Activated naive CD4-positive, alpha-beta T cell treated with anti-CD3 and anti-CD28 coated beads, Interleukin-2, amount 50 U/mL, for 24 hours (primary cell): Measurements from ENCODE around the gene IL9R.
"Not testable (repeated sequence)": the region's sequence is repeated elsewhere in the genome, so short reads cannot be mapped to it uniquely, and the experiment has no call there.

Experiments used
- H3K27ac Mint-ChIP-seq: one replicate; pipeline ENCODE4 v1.8.0; 2021; ENCODE audit warnings: mild to moderate bottlenecking, mixed read lengths
- H3K27me3 Mint-ChIP-seq: one replicate; pipeline ENCODE4 v1.8.0; 2021; ENCODE audit warnings: mixed read lengths
- H3K36me3 Mint-ChIP-seq: one replicate; pipeline ENCODE4 v1.8.0; 2021; ENCODE audit warnings: mixed read lengths
- H3K4me1 Mint-ChIP-seq: one replicate; pipeline ENCODE4 v1.8.0; 2021; ENCODE audit warnings: mixed read lengths
- H3K4me3 Mint-ChIP-seq: one replicate; pipeline ENCODE4 v1.8.0; 2021; ENCODE audit warnings: mild to moderate bottlenecking, mixed read lengths
- H3K9me3 Mint-ChIP-seq: one replicate; pipeline ENCODE4 v1.8.0; 2021; ENCODE audit warnings: mixed read lengths

IL9R gene, protein sequence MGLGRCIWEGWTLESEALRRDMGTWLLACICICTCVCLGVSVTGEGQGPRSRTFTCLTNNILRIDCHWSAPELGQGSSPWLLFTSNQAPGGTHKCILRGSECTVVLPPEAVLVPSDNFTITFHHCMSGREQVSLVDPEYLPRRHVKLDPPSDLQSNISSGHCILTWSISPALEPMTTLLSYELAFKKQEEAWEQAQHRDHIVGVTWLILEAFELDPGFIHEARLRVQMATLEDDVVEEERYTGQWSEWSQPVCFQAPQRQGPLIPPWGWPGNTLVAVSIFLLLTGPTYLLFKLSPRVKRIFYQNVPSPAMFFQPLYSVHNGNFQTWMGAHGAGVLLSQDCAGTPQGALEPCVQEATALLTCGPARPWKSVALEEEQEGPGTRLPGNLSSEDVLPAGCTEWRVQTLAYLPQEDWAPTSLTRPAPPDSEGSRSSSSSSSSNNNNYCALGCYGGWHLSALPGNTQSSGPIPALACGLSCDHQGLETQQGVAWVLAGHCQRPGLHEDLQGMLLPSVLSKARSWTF

DNA sequence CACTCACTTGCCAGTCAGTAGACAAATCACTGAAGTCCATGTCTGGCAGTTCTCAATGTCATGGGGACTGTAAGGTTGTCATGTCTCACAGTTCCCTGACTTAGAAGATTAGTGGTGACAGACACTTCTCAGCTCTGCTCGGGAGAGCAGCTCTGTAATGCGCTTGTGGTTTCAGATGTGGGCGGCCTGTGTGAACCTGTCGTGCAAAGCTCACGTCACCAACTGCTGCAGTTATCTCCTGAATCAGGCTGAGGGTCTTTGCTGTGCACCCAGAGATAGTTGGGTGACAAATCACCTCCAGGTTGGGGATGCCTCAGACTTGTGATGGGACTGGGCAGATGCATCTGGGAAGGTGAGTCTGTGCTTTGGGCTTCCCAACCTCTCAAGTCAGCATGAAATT, at the start of gene IL9R:
Gene IL9R (plus strand): TSS at position 261 of the 400 bp plus-strand sequence. CDS start 64 bp downstream, at position 325.
- no peak within 1 kb of the TSS for H3K4me3 Mint-ChIP-seq
- peaks cover 5% of the 10 kb centered on the region for H3K4me1 Mint-ChIP-seq
- H3K9me3 Mint-ChIP-seq, result no peaks in the 10 kb centered on the region
- no peaks in the 10 kb centered on the region for H3K27me3 Mint-ChIP-seq
- no peaks in the 10 kb centered on the region for H3K36me3 Mint-ChIP-seq
- H3K27ac Mint-ChIP-seq, result no peak within 1 kb of the TSS

DNA sequence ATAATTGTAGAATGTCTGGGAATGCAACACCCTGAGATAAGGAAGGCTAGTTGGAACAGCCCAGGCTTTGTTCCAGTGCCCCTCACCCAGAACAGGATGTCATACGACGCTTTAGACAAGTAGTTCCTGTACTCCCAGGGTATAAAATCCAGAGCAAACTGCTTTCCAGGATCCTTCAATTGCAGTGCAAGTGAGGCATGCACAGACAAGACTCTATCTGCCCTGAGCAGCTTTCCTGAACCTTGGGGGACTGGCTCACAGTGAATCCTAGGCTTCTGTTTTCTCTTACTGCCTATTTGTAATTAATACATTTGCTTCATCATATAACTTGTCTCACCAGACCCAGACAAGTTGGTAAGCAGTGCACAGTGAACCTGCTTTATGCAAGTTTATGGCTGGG, 48.4 kb upstream of the IL9R start:
- H3K4me1 Mint-ChIP-seq, result no peaks in the 10 kb centered on the region
- no peak overlapping the region for H3K4me3 Mint-ChIP-seq
- H3K9me3 Mint-ChIP-seq, result no peaks in the 10 kb centered on the region
- H3K27me3 Mint-ChIP-seq, result no peaks in the 10 kb centered on the region
- no peak overlapping the region for H3K27ac Mint-ChIP-seq
- H3K36me3 Mint-ChIP-seq, result peaks cover 4% of the 10 kb centered on the region

DNA sequence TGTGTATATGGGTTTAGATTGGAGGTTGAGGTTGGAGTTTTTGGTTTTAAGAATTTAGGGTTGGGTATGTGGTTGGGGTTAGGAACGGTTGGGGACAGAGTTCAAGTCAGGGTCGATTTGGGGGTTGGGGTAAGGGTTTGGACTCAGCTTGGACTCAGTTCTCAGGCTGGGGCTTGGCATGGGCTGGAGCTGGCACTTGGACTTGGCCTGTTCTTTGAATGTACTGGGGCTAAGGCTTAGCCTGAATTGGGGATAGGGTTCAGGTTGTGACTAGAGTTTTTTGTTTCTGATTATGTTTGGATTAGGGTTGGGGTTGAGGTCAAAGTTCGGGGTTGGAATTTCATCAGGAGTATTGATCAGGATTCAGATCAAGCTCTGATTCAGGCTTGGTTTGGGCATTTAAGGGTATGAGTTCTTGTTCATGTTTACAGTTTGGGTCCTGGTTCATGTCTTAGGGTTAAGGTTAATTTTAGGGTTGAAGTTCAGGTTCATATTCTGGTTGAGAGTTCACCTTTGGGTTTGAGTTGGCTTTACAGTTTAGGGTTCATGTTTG, 46.2 kb upstream of the IL9R start:
- Mint-ChIP-seq H3K9me3 (peaks cover 5% of the 10 kb centered on the region), H3K4me3 (no peak overlapping the region), H3K4me1 (no peaks in the 10 kb centered on the region), H3K27ac (no peak overlapping the region), H3K36me3 (no peaks in the 10 kb centered on the region), H3K27me3 (no peaks in the 10 kb centered on the region)

DNA sequence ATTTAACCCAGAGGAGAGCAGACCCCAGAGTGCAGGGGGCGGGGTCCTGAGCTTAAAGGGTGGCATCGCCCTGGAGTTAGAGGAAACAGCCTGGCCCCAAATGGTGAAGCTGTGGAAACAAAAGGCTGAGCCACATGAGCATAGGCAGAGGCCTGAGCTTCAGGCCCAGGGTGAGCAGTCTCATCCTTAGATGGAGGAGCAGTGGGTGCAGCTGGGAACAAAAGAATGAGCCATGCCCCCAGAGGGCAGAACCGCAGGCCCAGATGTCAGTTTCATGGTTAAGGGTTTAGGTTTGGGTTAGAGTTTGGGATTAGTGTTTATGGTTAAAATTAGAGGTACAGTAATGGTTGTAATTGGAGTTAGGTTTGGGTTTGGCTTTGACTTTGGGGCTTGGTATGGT, 44.4 kb upstream of the IL9R start:
- H3K27me3 Mint-ChIP-seq, result no peaks in the 10 kb centered on the region

DNA sequence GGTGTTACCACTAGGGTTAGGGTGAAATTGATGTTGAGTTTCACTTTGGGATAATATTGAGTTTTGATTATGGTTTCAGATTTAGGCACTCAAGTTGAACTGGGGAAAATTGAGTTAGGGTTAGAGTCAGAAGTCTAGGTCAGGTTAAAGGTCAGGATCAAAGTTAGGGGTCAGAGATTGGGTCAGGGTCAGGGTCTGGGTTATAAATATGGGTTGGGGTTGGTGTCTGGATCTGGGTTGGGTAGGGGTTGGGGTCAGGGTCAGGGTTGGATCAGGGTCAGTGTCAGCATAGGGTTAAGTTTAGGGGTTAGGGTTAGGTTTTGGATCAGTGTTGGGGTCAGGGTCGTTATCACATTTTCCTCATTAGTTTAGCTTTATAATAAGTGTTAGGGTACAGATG, 42.7 kb upstream of the IL9R start:
- H3K4me1 Mint-ChIP-seq, result no peaks in the 10 kb centered on the region
- peaks cover 1% of the 10 kb centered on the region for H3K27me3 Mint-ChIP-seq
- H3K27ac Mint-ChIP-seq, result no peak overlapping the region
- no peak overlapping the region for H3K4me3 Mint-ChIP-seq
- no peaks in the 10 kb centered on the region for H3K36me3 Mint-ChIP-seq
- H3K9me3 Mint-ChIP-seq, result peaks cover 5% of the 10 kb centered on the region

More for the DNA sequence above, 44.4 kb upstream of the IL9R start:
- Mint-ChIP-seq H3K9me3 (peaks cover 5% of the 10 kb centered on the region), H3K4me1 (no peaks in the 10 kb centered on the region), H3K4me3 (no peak overlapping the region), H3K36me3 (no peaks in the 10 kb centered on the region), H3K27ac (no peak overlapping the region)

DNA sequence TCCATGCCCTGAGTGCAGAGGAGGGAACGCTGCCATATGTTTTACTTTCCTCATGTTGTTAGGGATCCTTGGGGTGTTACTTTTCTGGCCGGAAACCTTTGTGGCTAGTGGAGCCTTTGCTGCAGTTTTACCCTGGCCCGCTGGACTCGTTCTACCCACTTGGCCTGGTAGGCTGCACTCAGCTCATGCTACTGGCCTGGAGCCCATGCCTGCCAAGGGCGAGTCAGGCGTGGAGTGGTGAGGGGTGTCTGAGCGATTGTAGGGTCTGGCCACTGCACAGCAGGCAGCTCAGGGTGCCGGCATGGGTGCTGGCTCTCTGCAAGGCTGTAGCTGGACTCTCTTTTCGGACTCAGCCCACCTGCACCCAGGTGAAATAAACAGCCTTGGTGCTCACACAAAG, 41.4 kb upstream of the IL9R start:
- Mint-ChIP-seq H3K9me3 (peaks cover 5% of the 10 kb centered on the region), H3K27ac (no peak overlapping the region), H3K36me3 (no peaks in the 10 kb centered on the region), H3K27me3 (peaks cover 1% of the 10 kb centered on the region), H3K4me1 (no peaks in the 10 kb centered on the region), H3K4me3 (no peak overlapping the region)

DNA sequence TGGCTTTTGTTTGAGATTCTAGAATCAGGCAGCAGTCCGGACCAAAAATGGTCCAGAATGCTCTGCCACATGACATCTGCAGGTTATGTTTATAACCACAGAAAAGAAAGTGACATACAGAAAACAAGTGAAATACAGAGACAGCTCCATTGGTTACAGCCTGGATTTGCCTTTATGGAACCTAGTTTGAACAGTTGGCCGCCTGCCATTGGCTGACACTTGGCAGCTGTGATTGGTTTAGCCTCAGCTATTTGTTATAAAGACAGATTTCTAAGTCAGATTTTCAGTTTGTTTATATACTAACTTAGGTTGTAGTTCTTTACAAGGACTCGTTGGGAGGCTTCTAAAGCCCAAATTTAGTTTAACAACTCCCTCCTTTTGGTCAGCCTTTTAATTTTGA, 40.8 kb upstream of the IL9R start:
- no peak overlapping the region for H3K4me3 Mint-ChIP-seq
- no peaks in the 10 kb centered on the region for H3K36me3 Mint-ChIP-seq
- H3K9me3 Mint-ChIP-seq, result peaks cover 5% of the 10 kb centered on the region
- no peaks in the 10 kb centered on the region for H3K4me1 Mint-ChIP-seq
- peaks cover 1% of the 10 kb centered on the region for H3K27me3 Mint-ChIP-seq
- no peak overlapping the region for H3K27ac Mint-ChIP-seq

DNA sequence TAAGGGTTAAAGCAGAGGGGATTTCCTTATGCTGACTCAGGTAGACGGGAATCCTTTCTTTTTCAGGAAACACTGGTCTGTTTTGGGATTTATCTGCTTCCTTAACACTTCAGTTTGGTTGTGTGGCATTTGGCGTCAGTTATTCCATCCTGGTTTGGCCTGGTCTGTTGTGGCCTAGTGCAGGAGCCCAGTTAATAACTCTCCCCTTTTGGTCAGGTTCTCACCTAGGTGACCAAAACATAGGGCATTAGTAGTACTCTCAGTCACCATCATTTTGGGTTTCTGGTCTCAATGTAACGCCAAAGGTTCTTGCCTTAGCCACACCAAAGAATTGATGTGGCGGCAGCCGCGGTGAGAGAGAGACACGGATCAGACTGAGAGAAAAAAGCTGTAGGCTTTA, 39.7 kb upstream of the IL9R start:
- H3K27ac Mint-ChIP-seq, result no peak overlapping the region
- no peaks in the 10 kb centered on the region for H3K4me1 Mint-ChIP-seq
- no peak overlapping the region for H3K4me3 Mint-ChIP-seq

DNA sequence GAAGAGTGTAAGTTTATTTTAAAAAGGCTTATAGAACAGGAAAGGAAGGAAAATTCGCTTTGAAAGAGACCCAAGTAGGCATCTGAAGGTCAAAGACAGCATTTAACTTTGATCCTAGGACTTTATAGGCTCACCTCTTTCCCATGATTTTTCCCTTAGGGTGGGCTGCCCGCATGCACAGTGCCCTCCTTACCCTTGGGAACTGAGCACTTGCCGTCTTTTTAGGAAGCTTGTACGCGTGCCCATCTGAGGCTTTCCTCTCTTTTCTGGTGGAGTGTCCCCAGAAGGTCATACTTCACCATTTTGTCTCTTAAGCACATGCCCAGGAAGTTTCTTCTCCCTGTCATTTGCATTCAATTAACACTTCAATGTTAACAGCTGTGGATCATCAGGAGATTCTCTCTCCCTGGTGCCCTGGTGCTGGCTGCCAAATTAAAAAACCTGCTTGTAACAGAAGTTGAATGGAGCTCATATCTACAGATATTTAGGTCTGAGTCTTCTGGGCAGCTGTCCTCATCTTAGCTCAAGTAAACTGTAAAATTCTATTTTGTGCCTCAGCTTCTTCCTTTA, 38.4 kb upstream of the IL9R start:
- Mint-ChIP-seq H3K27me3 (peaks cover 5% of the 10 kb centered on the region), H3K9me3 (peaks cover 11% of the 10 kb centered on the region), H3K36me3 (no peaks in the 10 kb centered on the region), H3K4me3 (no peak overlapping the region), H3K4me1 (no peaks in the 10 kb centered on the region), H3K27ac (no peak overlapping the region)

More for the DNA sequence above, 39.7 kb upstream of the IL9R start:
- peaks cover 5% of the 10 kb centered on the region for H3K9me3 Mint-ChIP-seq
- H3K36me3 Mint-ChIP-seq, result no peaks in the 10 kb centered on the region
- H3K27me3 Mint-ChIP-seq, result peaks cover 1% of the 10 kb centered on the region

DNA sequence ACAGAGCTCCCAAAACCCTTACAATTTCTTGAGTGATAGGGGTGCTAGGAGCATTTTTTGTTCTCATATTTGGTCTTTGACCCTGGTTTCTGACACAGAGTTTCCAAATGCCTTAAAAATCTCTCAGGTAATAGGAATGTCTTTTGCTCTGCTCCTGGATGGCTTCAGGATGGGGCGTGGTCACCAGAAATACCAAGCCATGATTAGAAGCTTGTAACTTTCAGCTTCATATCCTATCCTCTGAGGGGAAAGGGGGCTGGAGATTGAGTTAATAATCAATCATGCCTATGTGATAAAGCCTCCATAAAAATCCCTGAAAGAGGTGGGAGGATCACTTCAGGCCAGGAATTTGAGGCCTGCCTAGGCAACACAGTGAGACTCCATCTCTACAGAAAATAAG, 34.6 kb upstream of the IL9R start:
- H3K9me3 Mint-ChIP-seq, result peaks cover 6% of the 10 kb centered on the region
- no peaks in the 10 kb centered on the region for H3K36me3 Mint-ChIP-seq
- H3K27ac Mint-ChIP-seq, result no peak overlapping the region
- H3K4me3 Mint-ChIP-seq, result no peak overlapping the region
- peaks cover 11% of the 10 kb centered on the region for H3K27me3 Mint-ChIP-seq
- no peaks in the 10 kb centered on the region for H3K4me1 Mint-ChIP-seq

DNA sequence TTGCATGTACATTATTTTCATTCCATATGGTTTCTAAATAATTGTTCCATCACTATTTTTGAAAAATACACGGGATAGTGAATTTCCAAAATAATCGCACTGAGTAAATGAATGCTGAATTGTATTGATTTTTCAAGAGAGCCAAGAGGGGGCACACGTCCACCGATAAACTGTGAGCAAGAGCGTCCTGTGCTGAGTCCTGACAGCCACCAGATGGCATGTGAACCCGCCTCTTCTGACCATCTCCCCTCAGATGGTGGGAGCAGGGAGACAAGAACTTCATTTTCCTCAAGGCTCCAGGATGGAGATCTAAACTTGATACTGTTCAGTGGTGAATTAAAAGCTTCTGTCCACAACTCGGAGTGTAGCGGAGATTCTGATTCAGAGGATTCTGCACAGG, 30.6 kb upstream of the IL9R start:
- Mint-ChIP-seq H3K27ac (no peak overlapping the region), H3K9me3 (peaks cover 25% of the 10 kb centered on the region), H3K27me3 (peaks cover 11% of the 10 kb centered on the region), H3K36me3 (no peaks in the 10 kb centered on the region), H3K4me1 (no peaks in the 10 kb centered on the region), H3K4me3 (no peak overlapping the region)

DNA sequence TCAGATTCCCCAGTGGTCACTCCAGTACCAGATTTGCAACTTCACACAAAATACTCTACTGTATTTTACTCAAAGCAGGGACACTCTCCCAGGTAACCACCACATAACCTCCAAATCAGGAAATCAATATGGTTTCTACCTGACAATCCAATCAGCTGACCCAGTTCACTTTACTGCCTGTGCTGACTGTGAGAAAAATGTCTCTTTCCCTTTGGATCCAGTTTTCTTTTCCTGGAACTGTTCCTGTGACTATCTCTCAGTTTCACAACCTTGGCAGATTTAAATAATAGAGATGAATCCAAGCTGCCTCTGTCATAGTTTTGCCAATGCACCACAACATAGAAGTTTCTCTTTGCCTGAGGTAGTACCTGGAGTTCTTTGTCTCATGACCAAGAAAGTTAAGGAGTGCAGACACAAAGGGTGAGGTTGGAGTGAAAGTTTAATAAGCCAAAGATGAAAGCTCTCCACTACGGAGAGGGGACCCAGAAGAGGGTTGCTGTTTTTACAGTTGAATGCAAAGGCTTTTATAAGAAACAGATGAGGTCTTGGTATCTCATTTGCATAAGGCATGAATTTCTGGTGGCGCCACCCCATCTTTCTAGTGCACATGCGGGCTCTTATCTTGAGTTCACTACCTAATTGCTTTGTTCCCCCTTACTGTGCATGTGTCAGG, 29.7 kb upstream of the IL9R start:
- Mint-ChIP-seq H3K36me3 (no peaks in the 10 kb centered on the region), H3K4me3 (no peak overlapping the region), H3K9me3 (peaks cover 25% of the 10 kb centered on the region), H3K27me3 (peaks cover 11% of the 10 kb centered on the region), H3K27ac (no peak overlapping the region), H3K4me1 (no peaks in the 10 kb centered on the region)

DNA sequence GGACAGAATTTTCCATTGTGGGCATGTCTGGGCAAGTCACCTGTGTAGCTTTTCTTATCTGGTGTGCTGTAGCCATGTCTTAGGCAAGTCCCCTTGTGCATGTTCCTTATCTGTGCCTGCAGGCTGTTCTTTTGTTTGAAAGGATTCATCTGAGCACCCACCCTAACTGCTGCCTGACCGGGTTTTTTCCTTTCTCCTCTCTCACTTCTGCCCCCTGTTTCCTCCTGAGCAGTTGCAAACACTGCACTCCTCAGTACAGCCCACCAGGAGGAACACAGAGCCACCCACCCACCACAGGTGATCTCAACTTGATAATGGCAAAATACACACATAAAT, 29.2 kb upstream of the IL9R start:
- peaks cover 25% of the 10 kb centered on the region for H3K9me3 Mint-ChIP-seq
- no peaks in the 10 kb centered on the region for H3K4me1 Mint-ChIP-seq
- H3K4me3 Mint-ChIP-seq, result no peak overlapping the region
- H3K36me3 Mint-ChIP-seq, result no peaks in the 10 kb centered on the region
- peaks cover 11% of the 10 kb centered on the region for H3K27me3 Mint-ChIP-seq
- no peak overlapping the region for H3K27ac Mint-ChIP-seq

DNA sequence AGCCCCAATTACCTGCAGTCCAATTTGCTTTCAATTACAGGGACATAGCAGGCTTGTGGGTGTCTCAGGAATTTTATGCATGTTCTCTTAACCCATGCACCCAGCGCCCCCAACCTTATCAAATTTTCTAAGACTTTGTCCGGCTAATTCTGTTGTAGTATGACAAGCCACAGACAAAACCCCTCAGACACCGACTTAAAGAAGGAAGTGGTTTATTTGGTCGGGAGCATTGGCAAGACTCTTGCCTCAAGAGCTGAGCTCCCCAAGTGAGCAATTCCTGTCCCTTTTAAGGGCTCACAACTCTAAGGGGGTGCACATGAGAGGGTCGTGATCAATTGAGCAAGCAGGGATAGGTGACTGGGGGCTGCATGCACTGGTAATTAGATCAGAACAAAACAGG, 28.7 kb upstream of the IL9R start:
- H3K27ac Mint-ChIP-seq, result no peak overlapping the region

DNA sequence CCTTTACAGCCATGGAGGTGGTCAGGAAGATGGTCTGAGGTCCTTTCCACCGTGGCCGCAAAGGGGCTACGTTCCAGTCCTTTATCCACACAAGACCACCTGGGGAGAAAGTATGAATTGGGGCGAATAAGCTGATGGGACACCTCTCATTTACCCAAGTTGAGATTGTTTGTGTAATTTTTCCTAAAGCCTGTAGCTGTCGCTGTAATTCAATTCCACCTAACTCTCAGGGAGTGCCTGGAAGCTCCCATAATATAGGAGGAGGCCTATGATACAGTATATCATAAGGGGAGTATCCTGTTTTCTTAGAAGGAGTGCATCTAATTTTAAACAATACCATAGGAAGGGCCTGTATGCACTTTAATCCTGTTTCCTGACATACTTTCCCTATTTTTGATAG, 25.8 kb upstream of the IL9R start:
- not testable (repeated sequence) for H3K36me3 Mint-ChIP-seq, H3K27ac Mint-ChIP-seq, H3K4me3 Mint-ChIP-seq, H3K27me3 Mint-ChIP-seq, H3K4me1 Mint-ChIP-seq
- H3K9me3 Mint-ChIP-seq, result peaks cover 18% of the 10 kb centered on the region

More for the DNA sequence above, 28.7 kb upstream of the IL9R start:
- no peaks in the 10 kb centered on the region for H3K36me3 Mint-ChIP-seq
- H3K27me3 Mint-ChIP-seq, result peaks cover 9% of the 10 kb centered on the region
- no peaks in the 10 kb centered on the region for H3K4me1 Mint-ChIP-seq
- H3K4me3 Mint-ChIP-seq, result no peak overlapping the region
- H3K9me3 Mint-ChIP-seq, result peaks cover 22% of the 10 kb centered on the region

DNA sequence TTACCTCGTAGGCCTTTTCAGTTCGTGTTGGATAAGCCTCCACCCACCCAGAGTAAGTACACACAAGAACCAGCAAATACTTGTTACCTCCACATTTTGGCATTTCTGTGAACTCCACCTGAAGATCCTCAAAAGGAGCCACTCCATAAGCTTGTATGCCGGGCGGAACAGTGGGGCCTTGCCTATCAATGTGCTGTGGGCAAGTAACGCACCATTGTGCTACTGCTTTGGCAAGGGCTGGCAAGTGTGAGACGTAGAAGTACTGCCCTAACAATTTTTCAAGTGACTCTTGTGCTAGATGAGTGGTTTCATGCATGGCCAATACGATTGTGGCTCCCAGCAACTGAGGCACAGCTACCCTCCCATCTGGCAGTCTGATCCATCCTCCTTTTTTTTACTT, 25.3 kb upstream of the IL9R start:
- H3K4me1 Mint-ChIP-seq, H3K27ac Mint-ChIP-seq, H3K36me3 Mint-ChIP-seq, H3K27me3 Mint-ChIP-seq, H3K4me3 Mint-ChIP-seq: not testable (repeated sequence)
- peaks cover 18% of the 10 kb centered on the region for H3K9me3 Mint-ChIP-seq
